HepG2 (cell line): Measurements from ENCODE around the gene CAMSAP3. TPM values are rescaled to one million over a fixed set of nuclear protein-coding genes. Genes with fewer than 3 reads are reported as not detected.

ENCODE experiments used
- ATAC-seq: fragments of 200-7000 bp; cut with Tn5 transposase; 3 replicates; pipeline ENCODE4 v1.9.1; 2020; ENCODE audit warnings: mild to moderate bottlenecking, moderate library complexity
- BruUV-seq: library from RNA; stranded (reverse); fragments of 400-500 nt; replicated peaks from 2 replicates; lab custom pipeline; 2021; lab: Mats Ljungman, UMichigan
- CTCF ChIA-PET: fragments of 300-600 bp; formaldehyde crosslinking; extraction: SDS; loops from one replicate; lab custom pipeline; 2021; ENCODE audit warnings: low total read pairs, inconsistent platforms, low intra/inter-chr PET ratio; lab: Yijun Ruan, JAX
- POLR2A ChIA-PET: fragments of 350-600 bp; sonication (Branson Sonifier 250); formaldehyde crosslinking; loops from one replicate; lab custom pipeline; 2020; ENCODE audit warnings: antibody characterized with exemption, inconsistent platforms; lab: Yijun Ruan, JAX
- DNase-seq: peaks from one replicate; pipeline ENCODE4 v3.0.0-alpha.2; 2015; ENCODE audit warnings: low spot score
- FAIRE-seq: peaks from 3 replicates; lab custom pipeline; 2011; peaks lifted over from hg19 to GRCh38; lab: Jason Lieb, UNC
- H2AFZ ChIP-seq: one replicate; pipeline ENCODE4 v1.6.1; 2011; ENCODE audit warnings: low read length, inconsistent platforms
- H3K27ac ChIP-seq: fragments of 300-600 bp; 3 replicates; pipeline ENCODE4 v1.8.0; 2011; ENCODE audit warnings: mixed run types, mild to moderate bottlenecking, mixed read lengths, low read length, inconsistent platforms; ENCODE audit not compliant: insufficient read depth; ENCODE audit errors: extremely low read length
- H3K27me3 ChIP-seq, 2 experiments: fragments of 200-600 bp in 1 of 2; 2 replicates in 1 of 2; 3 replicates in 1 of 2; pipeline versions ENCODE4 v1.6.0 to v1.8.0; 2011; ENCODE audit warnings: low read length in 2 of 2, mild to moderate bottlenecking in 2 of 2, moderate library complexity in 2 of 2, inconsistent platforms in 1 of 2; ENCODE audit not compliant: insufficient read depth in 2 of 2, control insufficient read depth in 1 of 2
- H3K36me3 ChIP-seq, 2 experiments: fragments of 200-600 bp in 1 of 2; replicated peaks in 1 of 2; 2 replicates in 1 of 2; 3 replicates in 1 of 2; pipeline versions ENCODE4 v1.5.1 to v1.8.0; 2011; ENCODE audit warnings: low read length in 2 of 2, inconsistent platforms in 1 of 2; ENCODE audit not compliant: insufficient read depth in 2 of 2, control insufficient read depth in 1 of 2
- H3K4me1 ChIP-seq: 2 replicates; pipeline ENCODE4 v1.5.1; 2012; ENCODE audit warnings: low read length, inconsistent platforms; ENCODE audit not compliant: insufficient read depth
- H3K4me2 ChIP-seq: 2 replicates; pipeline ENCODE4 v1.6.0; 2011; ENCODE audit warnings: low read depth, low read length, inconsistent platforms
- H3K4me3 ChIP-seq, 3 experiments: fragments of 200-600 bp in 1 of 3; sonication (generic), shearing (Covaris generic) in 1 of 3; replicated peaks in 1 of 3; 2 replicates each; pipeline ENCODE4 v1.5.1; 2011 to 2016; ENCODE audit warnings: low read length in 3 of 3, inconsistent platforms in 2 of 3, low read depth in 2 of 3, mild to moderate bottlenecking in 2 of 3, control low read depth in 1 of 3, mixed read lengths in 1 of 3; ENCODE audit not compliant: insufficient read depth in 1 of 3
- H3K79me2 ChIP-seq: one replicate; pipeline ENCODE4 v1.6.1; 2011; ENCODE audit warnings: low read length, inconsistent platforms; ENCODE audit not compliant: insufficient read depth
- H3K9ac ChIP-seq: 2 replicates; pipeline ENCODE4 v1.6.0; 2011; ENCODE audit warnings: mild to moderate bottlenecking, low read depth, low read length, inconsistent platforms; ENCODE audit not compliant: insufficient read depth
- H3K9me3 ChIP-seq: 2 replicates; pipeline ENCODE4 v1.5.1; 2012; ENCODE audit warnings: mild to moderate bottlenecking, low read length
- H4K20me1 ChIP-seq: 2 replicates; pipeline ENCODE4 v1.6.0; 2011; ENCODE audit warnings: inconsistent platforms, mild to moderate bottlenecking, low read length, moderate library complexity; ENCODE audit not compliant: insufficient read depth
- AGO2 ChIP-seq: fragments of 200-400 bp; formaldehyde crosslinking; optimal IDR thresholded peaks from 2 replicates; pipeline ENCODE3; 2017; ENCODE audit warnings: mild to moderate bottlenecking, low read depth, low read length, moderate library complexity
- CTCF ChIP-seq: sonication (generic); formaldehyde crosslinking; IDR thresholded peaks from 2 replicates; pipeline ENCODE4 v1.5.0; 2020; ENCODE audit warnings: mild to moderate bottlenecking, missing genetic modification reagents, moderate library complexity
- FIP1L1 ChIP-seq: fragments of 200-400 bp; formaldehyde crosslinking; IDR thresholded peaks from 2 replicates; pipeline ENCODE4 v1.6.1; 2018; ENCODE audit warnings: low read depth, mild to moderate bottlenecking, low read length, moderate library complexity, borderline replicate concordance; ENCODE audit not compliant: insufficient read depth
- ZNF350 ChIP-seq: sonication (generic); formaldehyde crosslinking; IDR thresholded peaks from 2 replicates; pipeline ENCODE4 v1.4.0; 2020; ENCODE audit warnings: mild to moderate bottlenecking, low read depth, missing genetic modification reagents, borderline replicate concordance
- ZNF441 ChIP-seq: sonication (generic); formaldehyde crosslinking; IDR thresholded peaks from 2 replicates; pipeline ENCODE4 v1.7.0; 2021; ENCODE audit warnings: missing genetic modification reagents, borderline replicate concordance
- WGBS: methylation state at CpG from one replicate; pipeline ENCODE4 v1.1.6; 2017; ENCODE audit warnings: low lambda C conversion rate; 5-methylcytosine and 5-hydroxymethylcytosine counted together
- in situ Hi-C: cut with HindIII; loops from 2 replicates; pipeline ENCODE4 v1.10.0; 2017; ENCODE audit warnings: low pct_unique_long_range_greater_than_20kb; ENCODE audit not compliant: extremely low pct_ligation_motif_present
- intact Hi-C: fragments of 100-400 bp; cut with micrococcal nuclease; formaldehyde crosslinking; loops from one replicate; pipeline ENCODE4 v1.10.0; 2022; ENCODE audit not compliant: unreplicated experiment
- polyA plus RNA-seq, 8 experiments: library from polyadenylated mRNA; depleted of rRNA in 3 of 8; stranded (reverse) in 7 of 8; unstranded in 1 of 8; fragments of >200 nt; fragmentation: Illumina TruSeq in 4 of 8; extraction: Trizol in 4 of 8; gene quantifications; 2 replicates each; pipeline versions ENCODE4 v1.2.1 to v1.2.3, GENCODE V29; 2011 to 2016; ENCODE audit warnings: low read depth in 4 of 8, missing spikeins in 1 of 8, mixed read lengths in 1 of 8; ENCODE audit not compliant: insufficient read depth in 1 of 8
- total RNA-seq, 5 experiments: library from RNA; depleted of rRNA; stranded (reverse); fragments of >200 nt; fragmentation: Illumina TruSeq; extraction: Trizol; gene quantifications; 2 replicates each; pipeline ENCODE4 v1.2.3, GENCODE V29; 2016; ENCODE audit warnings: low read depth in 1 of 5

The CAMSAP3 gene
- total and polyA plus RNA-seq, 2 of the 13 experiments (the other 11 are each of a cell fraction or from before 2014, with no cell fraction given) = 10.8 to 11.8 TPM

DNA sequence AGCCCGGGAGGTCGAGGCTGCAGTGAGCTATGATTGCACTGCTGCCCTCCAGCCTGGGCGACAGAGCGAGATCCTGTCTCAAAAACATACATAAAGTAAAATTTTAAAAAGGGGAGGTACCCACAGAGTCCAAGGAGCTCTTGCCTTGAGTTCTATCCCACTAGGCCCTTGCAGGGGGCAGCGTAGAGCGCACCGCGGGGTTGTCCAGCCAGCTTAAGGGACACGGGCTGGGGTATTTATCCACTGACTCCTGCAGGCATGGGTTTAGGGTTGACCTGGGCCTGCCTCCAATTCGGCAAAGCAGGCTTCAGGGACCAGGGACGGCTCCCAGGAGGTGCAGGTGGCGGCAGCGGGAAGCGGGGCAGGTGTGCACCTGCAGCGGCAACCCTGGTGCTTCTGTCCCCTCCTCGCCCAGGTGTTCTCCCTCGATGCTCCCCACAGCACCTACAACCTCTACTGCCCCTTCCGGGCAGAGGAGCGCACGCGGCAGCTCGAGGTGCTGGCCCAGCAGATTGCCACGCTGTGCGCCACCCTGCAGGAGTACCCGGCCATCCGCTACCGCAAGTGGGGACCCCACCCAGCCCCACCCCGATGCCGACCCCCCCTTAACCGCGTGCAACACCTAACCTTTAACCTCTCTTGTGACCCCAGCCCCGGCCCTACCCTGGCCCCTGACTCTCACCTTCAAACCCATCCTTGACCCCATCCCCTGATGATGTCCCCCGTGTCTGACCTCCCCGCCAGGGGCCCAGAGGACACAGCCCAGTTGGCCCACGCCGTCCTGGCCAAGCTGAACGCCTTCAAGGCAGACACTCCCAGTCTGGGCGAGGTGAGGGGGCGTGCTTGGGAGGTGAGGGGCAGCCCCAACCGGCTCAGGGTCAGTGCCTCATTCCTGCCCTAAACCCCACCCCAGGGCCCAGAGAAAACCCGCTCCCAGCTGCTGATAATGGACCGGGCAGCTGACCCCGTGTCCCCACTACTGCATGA is 45.9 kb downstream of the CAMSAP3 start (continued):
- TF ChIP-seq CTCF (CRISPR knock-in tag) (peak; percentile 25; the same call in 1 of the 2 replicates), ZNF350 (CRISPR knock-in tag) (no peak), ZNF441 (CRISPR knock-in tag) (no peak)

- no peaks in the 10 kb centered on the region; a peak in 1 of 5 replicates for H3K36me3 ChIP-seq
- in situ Hi-C loops (no loop called here), intact Hi-C loops (no loop called here)
- no peak overlapping the region for H3K27ac ChIP-seq
- peaks cover 5% of the 10 kb centered on the region for H3K79me2 ChIP-seq
- no peak overlapping the region for H2AFZ ChIP-seq
- BruUV-seq = no TSS peak
- no peaks in the 10 kb centered on the region; a peak in 1 of 5 replicates for H3K27me3 ChIP-seq
- no peak overlapping the region for H3K4me3 ChIP-seq
- DNase-seq (no peak), ATAC-seq (no peak), FAIRE-seq (no peak)
- H3K4me2 ChIP-seq = no peak overlapping the region
- TF ChIP-seq AGO2 = peak; percentile 66
- no peak for TF ChIP-seq FIP1L1
- ChIA-PET CTCF (no interaction called here), POLR2A (no interaction called here)
- H3K9ac ChIP-seq = no peak overlapping the region
- WGBS = 97% methylated on average over 22 of the region's 27 CpGs
- peaks cover 8% of the 10 kb centered on the region for H3K4me1 ChIP-seq
- H3K9me3 ChIP-seq = no peaks in the 10 kb centered on the region
- no peaks in the 10 kb centered on the region; the same call in 1 of the 2 replicates for H4K20me1 ChIP-seq
Observed at GRCh38 chr19:7642295-7643030, 46.8 kb downstream of the CAMSAP3 start.
